ENCODE measurements around the gene LRRC25. TPM values are rescaled to one million over a fixed set of nuclear protein-coding genes. Genes with fewer than 3 reads are reported as not detected.

The LRRC25 gene
- total RNA-seq, 1 donor from 2014 or later: not detected

- no peak overlapping the region for H3K4me3 Mint-ChIP-seq (ENCODE audit: unreplicated experiment)
- no peaks in the 10 kb centered on the region for H3K36me3 Mint-ChIP-seq (ENCODE audit: unreplicated experiment)
- no peak overlapping the region for H3K27ac Mint-ChIP-seq (ENCODE audit: unreplicated experiment)
- H3K27me3 Mint-ChIP-seq (ENCODE audit: unreplicated experiment): no peaks in the 10 kb centered on the region
- DNase-seq (ENCODE audit: extremely low spot score, unreplicated experiment): no peak
- no peak for TF ChIP-seq CTCF (IDR thresholded peaks at IDR 0.05)
- peaks cover 29% of the 10 kb centered on the region for H3K4me1 Mint-ChIP-seq (ENCODE audit: unreplicated experiment)
- no peaks in the 10 kb centered on the region for H3K9me3 Mint-ChIP-seq (ENCODE audit: unreplicated experiment)
These were observed 35.0 kb upstream of the LRRC25 start for GRCh38 chr19:18432275-18433014.

GRCh38 chr19:18431351-18432197, 34.2 kb upstream of the LRRC25 start:
- Mint-ChIP-seq H3K9me3 (ENCODE audit: unreplicated experiment) (no peaks in the 10 kb centered on the region), H3K4me1 (ENCODE audit: unreplicated experiment) (peaks cover 28% of the 10 kb centered on the region), H3K27me3 (ENCODE audit: unreplicated experiment) (no peaks in the 10 kb centered on the region), H3K27ac (ENCODE audit: unreplicated experiment) (no peak overlapping the region), H3K36me3 (ENCODE audit: unreplicated experiment) (no peaks in the 10 kb centered on the region), H3K4me3 (ENCODE audit: unreplicated experiment) (no peak overlapping the region)
- TF ChIP-seq CTCF (IDR thresholded peaks at IDR 0.05): no peak
- no peak for DNase-seq (ENCODE audit: extremely low spot score, unreplicated experiment)

- H3K27ac Mint-ChIP-seq (ENCODE audit: unreplicated experiment): peak overlapping the region; percentile 57
These were observed 33.2 kb upstream of the LRRC25 start for GRCh38 chr19:18430417-18431144.

GRCh38 chr19:18429717-18430416, 32.4 kb upstream of the LRRC25 start:
- H3K4me3 Mint-ChIP-seq (ENCODE audit: unreplicated experiment): no peak overlapping the region
- peak overlapping the region; percentile 86 for H3K27ac Mint-ChIP-seq (ENCODE audit: unreplicated experiment)
- peaks cover 26% of the 10 kb centered on the region for H3K4me1 Mint-ChIP-seq (ENCODE audit: unreplicated experiment)
- no peaks in the 10 kb centered on the region for H3K36me3 Mint-ChIP-seq (ENCODE audit: unreplicated experiment)
- no peaks in the 10 kb centered on the region for H3K9me3 Mint-ChIP-seq (ENCODE audit: unreplicated experiment)
- DNase-seq (ENCODE audit: extremely low spot score, unreplicated experiment): no peak
- no peaks in the 10 kb centered on the region for H3K27me3 Mint-ChIP-seq (ENCODE audit: unreplicated experiment)
- TF ChIP-seq CTCF (IDR thresholded peaks at IDR 0.05): no peak

More at GRCh38 chr19:18430417-18431144, 33.2 kb upstream of the LRRC25 start:
- Mint-ChIP-seq H3K36me3 (ENCODE audit: unreplicated experiment) (no peaks in the 10 kb centered on the region), H3K4me3 (ENCODE audit: unreplicated experiment) (no peak overlapping the region), H3K4me1 (ENCODE audit: unreplicated experiment) (peaks cover 26% of the 10 kb centered on the region), H3K9me3 (ENCODE audit: unreplicated experiment) (no peaks in the 10 kb centered on the region), H3K27me3 (ENCODE audit: unreplicated experiment) (no peaks in the 10 kb centered on the region)
- DNase-seq (ENCODE audit: extremely low spot score, unreplicated experiment): no peak
- no peak for TF ChIP-seq CTCF (IDR thresholded peaks at IDR 0.05)
